KG1 (cell line): Measurements from ENCODE around the gene ADI1.

Experiments
- DNase-seq: peaks from one replicate; lab custom pipeline; 2025; lab: John Stamatoyannopoulos, UW

Gene ADI1

GRCh38 chr2:3480352-3481010, 38.9 kb downstream of the ADI1 start:
- DNase-seq: no peak

GRCh38 chr2:3479430-3480320, 39.7 kb downstream of the ADI1 start:
- no peak for DNase-seq

GRCh38 chr2:3478846-3479385, 40.4 kb downstream of the ADI1 start:
- no peak for DNase-seq

GRCh38 chr2:3476985-3477327, 42.4 kb downstream of the ADI1 start:
- DNase-seq: no peak

- no peak for DNase-seq
These were observed 42.9 kb downstream of the ADI1 start for GRCh38 chr2:3476321-3476984.

- no peak for DNase-seq
These were observed 43.6 kb downstream of the ADI1 start for GRCh38 chr2:3475771-3476170.

GRCh38 chr2:3472966-3473365, 46.4 kb downstream of the ADI1 start:
- DNase-seq: no peak

GRCh38 chr2:3472296-3472695, 47.0 kb downstream of the ADI1 start:
- no peak for DNase-seq

- DNase-seq: no peak
These were observed 48.2 kb downstream of the ADI1 start for GRCh38 chr2:3470856-3471737.

- no peak for DNase-seq
These were observed 49.1 kb downstream of the ADI1 start for GRCh38 chr2:3470166-3470651.

- no peak for DNase-seq
These were observed 49.8 kb downstream of the ADI1 start for GRCh38 chr2:3469486-3469885.

GRCh38 chr2:3468296-3468988, 50.9 kb downstream of the ADI1 start:
- DNase-seq: no peak

GRCh38 chr2:3467654-3468053, 51.7 kb downstream of the ADI1 start:
- DNase-seq: no peak

- DNase-seq: no peak
These were observed 52.4 kb downstream of the ADI1 start for GRCh38 chr2:3466966-3467365.

- no peak for DNase-seq
These were observed 52.9 kb downstream of the ADI1 start for GRCh38 chr2:3466482-3466863.

- no peak for DNase-seq
These were observed 53.4 kb downstream of the ADI1 start for GRCh38 chr2:3465844-3466481.

- DNase-seq: no peak
These were observed 54.0 kb downstream of the ADI1 start for GRCh38 chr2:3465328-3465727.

GRCh38 chr2:3464401-3465005, 54.8 kb downstream of the ADI1 start:
- no peak for DNase-seq

- DNase-seq: no peak
These were observed 55.4 kb downstream of the ADI1 start for GRCh38 chr2:3463944-3464343.

GRCh38 chr2:3463186-3463835, 56.0 kb downstream of the ADI1 start:
- DNase-seq: no peak
